ENCODE measurements around the gene ZSCAN30.

- TF ChIP-seq POLR2A (IDR thresholded peaks at IDR 0.05), result no peak
- TF ChIP-seq, protein P1, sequence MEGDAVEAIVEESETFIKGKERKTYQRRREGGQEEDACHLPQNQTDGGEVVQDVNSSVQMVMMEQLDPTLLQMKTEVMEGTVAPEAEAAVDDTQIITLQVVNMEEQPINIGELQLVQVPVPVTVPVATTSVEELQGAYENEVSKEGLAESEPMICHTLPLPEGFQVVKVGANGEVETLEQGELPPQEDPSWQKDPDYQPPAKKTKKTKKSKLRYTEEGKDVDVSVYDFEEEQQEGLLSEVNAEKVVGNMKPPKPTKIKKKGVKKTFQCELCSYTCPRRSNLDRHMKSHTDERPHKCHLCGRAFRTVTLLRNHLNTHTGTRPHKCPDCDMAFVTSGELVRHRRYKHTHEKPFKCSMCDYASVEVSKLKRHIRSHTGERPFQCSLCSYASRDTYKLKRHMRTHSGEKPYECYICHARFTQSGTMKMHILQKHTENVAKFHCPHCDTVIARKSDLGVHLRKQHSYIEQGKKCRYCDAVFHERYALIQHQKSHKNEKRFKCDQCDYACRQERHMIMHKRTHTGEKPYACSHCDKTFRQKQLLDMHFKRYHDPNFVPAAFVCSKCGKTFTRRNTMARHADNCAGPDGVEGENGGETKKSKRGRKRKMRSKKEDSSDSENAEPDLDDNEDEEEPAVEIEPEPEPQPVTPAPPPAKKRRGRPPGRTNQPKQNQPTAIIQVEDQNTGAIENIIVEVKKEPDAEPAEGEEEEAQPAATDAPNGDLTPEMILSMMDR (IDR thresholded peaks at IDR 0.05), result no peak
Observed at GRCh38 chr18:35242426-35242825, 47.6 kb downstream of the ZSCAN30 start.
